ENCODE data around the gene EPM2AIP1. TPM values are rescaled to one million over a fixed set of nuclear protein-coding genes. Genes with fewer than 3 reads are reported as not detected.

The EPM2AIP1 gene
- total and polyA plus RNA-seq, 2 of the 8 experiments (the other 6 are each of a cell fraction or from before 2014, with no cell fraction given), result 6.6 to 9.0 TPM

- Histone ChIP-seq H3K4me3 (ENCODE audit: extremely low read depth in 1 of 4, insufficient read depth in 2 of 4, low read depth in 3 of 4, low read length in 4 of 4) (peak overlapping the region; percentile 53 to 64 (median 59); a peak in 5 of 8 replicates), H3K27me3 (replicated peaks in 1 of 4; ENCODE audit: control insufficient read depth in 3 of 4, extremely low read depth in 1 of 4, insufficient read depth in 3 of 4, low read length in 3 of 4) (peaks cover 4 to 28% (median 19%) of the 10 kb centered on the region in 4 experiments), H3K23me2 (ENCODE audit: low read depth, low read length) (peaks cover 18% of the 10 kb centered on the region), H4K8ac (ENCODE audit: extremely low read depth, insufficient read depth, low read length) (0 out of 2 replicates have a peak overlapping the region, but pooled peaks have one; percentile 54), H3K4me1 (replicated peaks in 1 of 4; ENCODE audit: control insufficient read depth in 3 of 4, insufficient read depth in 4 of 4, low read length in 3 of 4) (peaks cover 0 to 10% (median 1%) of the 10 kb centered on the region in 4 experiments; a peak in 4 of 7 replicates), H2BK120ac (replicated peaks; ENCODE audit: low read depth, low read length) (no peak overlapping the region), H4K91ac (replicated peaks; ENCODE audit: insufficient read length, low read length) (peak overlapping the region; percentile 36), H3K4ac (replicated peaks; ENCODE audit: insufficient read length, low read depth, low read length) (peak overlapping the region; percentile 40), H3K23ac (ENCODE audit: insufficient read length) (no peak overlapping the region), H3K18ac (ENCODE audit: extremely low read depth, low read length) (peak overlapping the region; percentile 94), H3K36me3 (ENCODE audit: control insufficient read depth in 2 of 4, insufficient read depth in 4 of 4, low read length in 3 of 4) (no peaks in the 10 kb centered on the region), H3K14ac (ENCODE audit: insufficient read length) (no peak overlapping the region), H2BK15ac (ENCODE audit: low read length) (peak overlapping the region; percentile 85), H3K4me2 (ENCODE audit: insufficient read depth in 1 of 2, low read depth in 2 of 2, low read length in 2 of 2) (peak overlapping the region; percentile 91 to 95), H2AFZ (ENCODE audit: low read length) (peak overlapping the region; percentile 38), H2BK12ac (ENCODE audit: low read depth, low read length) (peak overlapping the region; percentile 72), H2BK5ac (ENCODE audit: low read depth, low read length) (no peak overlapping the region), H2AK5ac (ENCODE audit: low read depth, low read length) (no peak overlapping the region), H2BK20ac (ENCODE audit: low read length) (peak overlapping the region; percentile 52; the same call in 1 of the 2 replicates), H3K9me3 (ENCODE audit: insufficient read depth in 2 of 2, low read depth in 1 of 2, low read length in 1 of 2) (peaks cover 0 to 2% of the 10 kb centered on the region in 2 experiments; a peak in 1 of 4 replicates), H3K9ac (replicated peaks in 1 of 4; ENCODE audit: extremely low read depth in 1 of 4, low read depth in 3 of 4, low read length in 3 of 4) (peak overlapping the region in 3 of 4 experiments; percentile 0 to 66 (median 4); a peak in 2 of 7 replicates), H3K79me2 (ENCODE audit: control insufficient read depth in 1 of 2, insufficient read depth in 2 of 2, low read length in 2 of 2) (no peaks in the 10 kb centered on the region), H3K56ac (replicated peaks; ENCODE audit: insufficient read length, low read depth, low read length) (no peak overlapping the region), H3K27ac (ENCODE audit: low read depth, low read length) (no peak overlapping the region), H3K79me1 (ENCODE audit: low read depth, low read length) (no peaks in the 10 kb centered on the region), H4K20me1 (replicated peaks in 1 of 2; ENCODE audit: control insufficient read depth in 1 of 2, insufficient read depth in 2 of 2, low read length in 2 of 2) (no peaks in the 10 kb centered on the region), H4K5ac (ENCODE audit: insufficient read length, low read depth, low read length) (no peak overlapping the region)
- FAIRE-seq (no peak), DNase-seq (ENCODE audit: low read depth in 1 of 2, low spot score in 2 of 2) (no peak)
- CTCF ChIA-PET (ENCODE audit: partially characterized antibody), result interaction anchor here (0.6 to 4.9 kb wide), 9 partner anchors 10 to 612 kb away, joined by 3 to 66 read pairs (median 3); no protein-coding TSS in a partner anchor
- POLR2A ChIA-PET (ENCODE audit: partially characterized antibody), result interaction anchor here (0.6 to 3.7 kb wide), 5 partner anchors 11 to 47 kb away, joined by 3 to 34 read pairs (median 8); partner anchors contain the start of genes EPM2AIP1 and MLH1
- 73% methylated on average over 26 of the region's 28 CpGs; no CpG with 5 or more reads in 1 of the 2 experiments for WGBS, 2 experiments (ENCODE audit: extremely low coverage in 1 of 2, insufficient coverage in 1 of 2, insufficient read length in 1 of 2, insufficient replicate concordance in 2 of 2, low coverage in 1 of 2, low lambda C conversion rate in 2 of 2, missing lambda C conversion rate in 1 of 2)
- TF ChIP-seq TAF1 (IDR thresholded peaks at IDR 0.05; ENCODE audit: low read depth, low read length), result no peak
- no peak for TF ChIP-seq KDM1A (IDR thresholded peaks at IDR 0.05; ENCODE audit: borderline replicate concordance, low read length)
- TF ChIP-seq TBP (IDR thresholded peaks at IDR 0.05; ENCODE audit: low read depth, low read length), result no peak; the same call in 1 of the 2 replicates
- no peak for TF ChIP-seq ZNF274 (IDR thresholded peaks at IDR 0.05; ENCODE audit: borderline replicate concordance, extremely low read depth, low read length)
- TF ChIP-seq CBX8 (IDR thresholded peaks at IDR 0.05; ENCODE audit: borderline replicate concordance, low read depth, low read length), result no peak
- no peak for TF ChIP-seq EZH2 (IDR thresholded peaks at IDR 0.05; ENCODE audit: low read depth, low read length, severe bottlenecking)
- TF ChIP-seq, protein P1, sequence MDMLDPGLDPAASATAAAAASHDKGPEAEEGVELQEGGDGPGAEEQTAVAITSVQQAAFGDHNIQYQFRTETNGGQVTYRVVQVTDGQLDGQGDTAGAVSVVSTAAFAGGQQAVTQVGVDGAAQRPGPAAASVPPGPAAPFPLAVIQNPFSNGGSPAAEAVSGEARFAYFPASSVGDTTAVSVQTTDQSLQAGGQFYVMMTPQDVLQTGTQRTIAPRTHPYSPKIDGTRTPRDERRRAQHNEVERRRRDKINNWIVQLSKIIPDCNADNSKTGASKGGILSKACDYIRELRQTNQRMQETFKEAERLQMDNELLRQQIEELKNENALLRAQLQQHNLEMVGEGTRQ (IDR thresholded peaks at IDR 0.05; ENCODE audit: low read length), result no peak
- TF ChIP-seq RXRA (IDR thresholded peaks at IDR 0.05; ENCODE audit: insufficient read depth, low read depth, low read length), result no peak
- TF ChIP-seq JUND (IDR thresholded peaks at IDR 0.05; ENCODE audit: low read length), result no peak
- TF ChIP-seq EGR1 (IDR thresholded peaks at IDR 0.05; ENCODE audit: borderline replicate concordance, low read depth, low read length), result no peak
- no peak for TF ChIP-seq POLR2AphosphoS5 (IDR thresholded peaks at IDR 0.05; ENCODE audit: low read depth, low read length)
- no peak for TF ChIP-seq CEBPB (IDR thresholded peaks at IDR 0.05; ENCODE audit: low read depth, low read length)
Measured at GRCh38 chr3:36945333-36945980, 47.5 kb downstream of the EPM2AIP1 start.
